HG02973 (cell line): ENCODE measurements around the gene RABEP2.

Experiments used
- ATAC-seq: cut with Tn5 transposase; IDR thresholded peaks from one replicate; pipeline ENCODE4 v1.9.1; 2021; ENCODE audit warnings: moderate library complexity; ENCODE audit not compliant: unreplicated experiment

RABEP2 gene

DNA sequence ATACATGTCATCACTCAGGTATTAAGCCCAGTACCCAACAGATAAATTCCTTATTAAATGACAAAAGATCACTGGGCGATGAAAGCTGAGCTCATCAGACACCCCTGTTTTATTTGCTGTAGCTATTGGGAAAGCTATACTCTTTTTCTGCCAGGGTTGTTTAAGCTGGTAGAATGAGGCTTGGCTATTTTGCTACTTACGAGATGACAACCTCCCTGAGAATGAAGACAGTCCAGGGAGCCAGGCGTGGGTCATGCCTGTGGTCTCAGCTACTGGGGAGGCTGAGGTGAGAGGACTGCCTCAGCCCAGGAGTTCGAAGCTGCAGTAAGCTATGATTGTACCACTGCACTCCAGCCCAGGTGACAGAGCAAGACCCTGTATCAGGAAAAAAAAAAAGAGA is 65.7 kb downstream of the RABEP2 start:
- no peak for ATAC-seq

DNA sequence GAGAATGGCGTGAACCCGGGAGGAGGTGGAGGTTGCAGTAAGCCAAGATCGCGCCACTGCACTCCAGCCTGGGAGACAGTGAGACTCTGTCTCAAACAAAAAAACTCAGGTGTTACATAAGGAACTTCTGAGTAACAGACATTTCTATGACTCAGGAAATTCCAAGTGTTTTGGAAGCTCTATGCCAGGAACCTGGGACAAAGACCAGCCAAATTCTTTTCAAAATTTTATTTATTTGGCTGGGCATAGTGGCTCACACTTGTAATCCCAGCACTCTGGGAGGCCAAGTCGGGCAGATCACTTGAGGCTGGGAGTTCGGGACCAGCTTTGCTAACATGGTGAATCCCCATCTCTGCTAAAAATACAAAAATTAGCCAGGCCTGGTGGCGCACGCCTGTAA is 66.6 kb downstream of the RABEP2 start:
- ATAC-seq = no peak
